ENCODE data around the gene ARHGAP15. TPM values are rescaled to one million over a fixed set of nuclear protein-coding genes. Genes with fewer than 3 reads are reported as not detected.

Gene ARHGAP15
- total and polyA plus RNA-seq, 3 donors from 2014 or later, result 2.2 to 15.0 (median 7.7) TPM

DNA sequence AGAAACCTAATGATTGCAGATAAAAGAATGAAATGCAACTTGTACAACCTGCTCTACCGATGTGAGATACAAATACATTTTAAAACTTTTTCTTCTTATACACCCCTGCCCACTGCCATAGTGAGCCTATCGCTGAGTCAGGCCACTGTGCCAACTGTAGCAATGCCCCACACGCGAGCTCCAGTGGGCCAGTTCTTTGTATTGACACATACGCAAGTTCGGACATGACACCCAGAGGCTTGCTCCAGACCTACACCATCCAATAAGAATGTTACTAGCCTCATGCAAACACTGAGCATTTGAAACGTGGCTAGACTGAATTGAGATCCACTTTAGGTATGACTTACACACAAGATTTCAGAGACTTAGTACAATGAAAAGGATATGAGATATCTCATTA is 340.1 kb downstream of the ARHGAP15 start:
- DNase-seq, result no peak
- H3K9me3 ChIP-seq, result no peaks in the 10 kb centered on the region
- no peaks in the 10 kb centered on the region for H3K4me1 ChIP-seq
- TF ChIP-seq POLR2A (IDR thresholded peaks at IDR 0.05), result no peak
- TF ChIP-seq, protein P1, sequence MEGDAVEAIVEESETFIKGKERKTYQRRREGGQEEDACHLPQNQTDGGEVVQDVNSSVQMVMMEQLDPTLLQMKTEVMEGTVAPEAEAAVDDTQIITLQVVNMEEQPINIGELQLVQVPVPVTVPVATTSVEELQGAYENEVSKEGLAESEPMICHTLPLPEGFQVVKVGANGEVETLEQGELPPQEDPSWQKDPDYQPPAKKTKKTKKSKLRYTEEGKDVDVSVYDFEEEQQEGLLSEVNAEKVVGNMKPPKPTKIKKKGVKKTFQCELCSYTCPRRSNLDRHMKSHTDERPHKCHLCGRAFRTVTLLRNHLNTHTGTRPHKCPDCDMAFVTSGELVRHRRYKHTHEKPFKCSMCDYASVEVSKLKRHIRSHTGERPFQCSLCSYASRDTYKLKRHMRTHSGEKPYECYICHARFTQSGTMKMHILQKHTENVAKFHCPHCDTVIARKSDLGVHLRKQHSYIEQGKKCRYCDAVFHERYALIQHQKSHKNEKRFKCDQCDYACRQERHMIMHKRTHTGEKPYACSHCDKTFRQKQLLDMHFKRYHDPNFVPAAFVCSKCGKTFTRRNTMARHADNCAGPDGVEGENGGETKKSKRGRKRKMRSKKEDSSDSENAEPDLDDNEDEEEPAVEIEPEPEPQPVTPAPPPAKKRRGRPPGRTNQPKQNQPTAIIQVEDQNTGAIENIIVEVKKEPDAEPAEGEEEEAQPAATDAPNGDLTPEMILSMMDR (IDR thresholded peaks at IDR 0.05), result no peak
- no peak overlapping the region for H3K27ac ChIP-seq
- 95 to 96% methylated on average over 7 of the region's 7 CpGs for WGBS, 2 donors
- no peaks in the 10 kb centered on the region for H3K27me3 ChIP-seq
- no peaks in the 10 kb centered on the region for H3K36me3 ChIP-seq (ENCODE audit: low read depth, missing control alignments)
- intact Hi-C loops (cut with DNase I; ENCODE audit: low total_unique reads), result no loop called here
- H3K4me3 ChIP-seq, result no peak overlapping the region

GRCh38 chr2:143471550-143471949 is 342.3 kb downstream of the ARHGAP15 start:
- TF ChIP-seq, protein P1 (IDR thresholded peaks at IDR 0.05), result no peak
- TF ChIP-seq POLR2A (IDR thresholded peaks at IDR 0.05), result no peak
- no peaks in the 10 kb centered on the region for H3K9me3 ChIP-seq
- H3K4me3 ChIP-seq, result no peak overlapping the region
- intact Hi-C loops (cut with DNase I; ENCODE audit: low total_unique reads), result no loop called here
- H3K27ac ChIP-seq, result no peak overlapping the region
- H3K36me3 ChIP-seq (ENCODE audit: low read depth, missing control alignments), result no peaks in the 10 kb centered on the region
- no peaks in the 10 kb centered on the region for H3K4me1 ChIP-seq
- no peak for DNase-seq
- no peaks in the 10 kb centered on the region for H3K27me3 ChIP-seq
- 85 to 95% methylated on average over 1 of the region's 1 CpG for WGBS, 2 donors

DNA sequence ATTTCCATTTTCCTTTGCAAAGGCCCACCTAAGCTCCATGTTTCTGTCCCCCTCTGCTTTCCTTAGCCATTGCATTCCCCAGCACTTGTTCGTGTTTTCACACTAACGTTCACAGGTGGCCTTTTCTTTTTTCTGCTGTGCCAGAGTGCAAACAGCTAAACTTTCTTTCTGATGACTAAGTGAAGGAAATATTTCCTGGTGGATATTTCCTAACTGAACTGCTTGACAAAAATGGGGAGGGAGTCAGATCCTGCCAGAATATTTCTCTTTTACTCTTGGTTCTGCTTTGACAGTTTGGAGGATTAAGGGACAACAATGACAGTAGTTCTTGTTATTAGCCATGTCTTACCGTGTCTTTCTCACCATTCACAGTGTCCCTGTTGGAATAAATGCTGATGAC is 344.0 kb downstream of the ARHGAP15 start:
- Histone ChIP-seq H3K36me3 (ENCODE audit: low read depth, missing control alignments) (no peaks in the 10 kb centered on the region), H3K4me1 (no peaks in the 10 kb centered on the region), H3K27ac (no peak overlapping the region), H3K9me3 (no peaks in the 10 kb centered on the region), H3K4me3 (no peak overlapping the region), H3K27me3 (no peaks in the 10 kb centered on the region)
- TF ChIP-seq, protein P1 (IDR thresholded peaks at IDR 0.05), result no peak
- no peak for TF ChIP-seq POLR2A (IDR thresholded peaks at IDR 0.05)
- 79 to 86% methylated on average over 3 of the region's 3 CpGs for WGBS, 2 donors
- DNase-seq, result no peak
- intact Hi-C loops (cut with DNase I; ENCODE audit: low total_unique reads), result no loop called here

GRCh38 chr2:143473820-143474219 is 344.6 kb downstream of the ARHGAP15 start:
- TF ChIP-seq POLR2A (IDR thresholded peaks at IDR 0.05), result no peak
- TF ChIP-seq, protein P1 (IDR thresholded peaks at IDR 0.05), result no peak
- Histone ChIP-seq H3K27ac (no peak overlapping the region), H3K4me1 (no peaks in the 10 kb centered on the region), H3K36me3 (ENCODE audit: low read depth, missing control alignments) (no peaks in the 10 kb centered on the region), H3K27me3 (no peaks in the 10 kb centered on the region), H3K9me3 (no peaks in the 10 kb centered on the region), H3K4me3 (no peak overlapping the region)
- intact Hi-C loops (cut with DNase I; ENCODE audit: low total_unique reads), result no loop called here
- no peak for DNase-seq
- WGBS, 2 donors, result 88 to 90% methylated on average over 3 of the region's 3 CpGs

DNA sequence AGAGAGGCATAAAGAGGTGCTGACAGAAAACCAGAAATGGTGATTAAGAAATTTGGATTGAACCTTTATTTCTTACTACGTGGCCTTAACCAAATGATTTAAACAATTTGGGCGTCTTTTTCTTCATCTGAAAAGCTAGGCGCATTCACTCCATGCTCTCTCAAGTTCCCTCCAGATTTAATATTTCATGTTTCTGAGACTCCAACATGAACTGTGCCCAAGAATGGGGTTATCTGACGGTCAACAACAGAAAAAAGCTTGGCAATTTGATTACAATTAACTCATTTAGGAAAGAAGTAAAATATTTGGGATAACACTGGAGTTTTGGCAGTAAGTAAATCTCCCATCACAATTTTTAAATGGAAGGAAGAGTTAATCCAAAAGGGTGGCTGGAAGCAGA is 345.4 kb downstream of the ARHGAP15 start:
- H3K27me3 ChIP-seq, result no peaks in the 10 kb centered on the region
- H3K27ac ChIP-seq, result no peak overlapping the region
- H3K4me3 ChIP-seq, result no peak overlapping the region
- DNase-seq, result no peak
- no peaks in the 10 kb centered on the region for H3K36me3 ChIP-seq (ENCODE audit: low read depth, missing control alignments)
- 85 to 92% methylated on average over 4 of the region's 4 CpGs for WGBS, 2 donors
- H3K4me1 ChIP-seq, result no peaks in the 10 kb centered on the region
- intact Hi-C loops (cut with DNase I; ENCODE audit: low total_unique reads), result no loop called here
- H3K9me3 ChIP-seq, result no peaks in the 10 kb centered on the region
- TF ChIP-seq, protein P1 (IDR thresholded peaks at IDR 0.05), result no peak
- no peak for TF ChIP-seq POLR2A (IDR thresholded peaks at IDR 0.05)
